Skin of body (tissue), 2 donors: Measurements from ENCODE around the gene SLC46A1. TPM values are rescaled to one million over a fixed set of nuclear protein-coding genes. Genes with fewer than 3 reads are reported as not detected.

Experiments used
- DNase-seq: peaks from one replicate; lab custom pipeline; 2025; lab: John Stamatoyannopoulos, UW
- total RNA-seq: library from RNA; depleted of rRNA; stranded (reverse); fragments of >200 nt; gene quantifications from one replicate; pipeline ENCODE4 v1.2.3, GENCODE V29; 2014

The SLC46A1 gene
- total RNA-seq, 1 donor from 2014 or later, result 5.5 TPM

GRCh38 chr17:28384281-28385036 is 21.6 kb downstream of the SLC46A1 start:
- DNase-seq, result no peak

GRCh38 chr17:28381141-28381825 is 24.7 kb downstream of the SLC46A1 start:
- no peak for DNase-seq

- no peak for DNase-seq
Observed at GRCh38 chr17:28379814-28380801, 25.9 kb downstream of the SLC46A1 start.

- DNase-seq, result no peak
Observed at GRCh38 chr17:28372945-28373274, 33.1 kb downstream of the SLC46A1 start.

- DNase-seq, result no peak
Observed at GRCh38 chr17:28372203-28372944, 33.6 kb downstream of the SLC46A1 start.

- DNase-seq, result peak; percentile 42
Observed at GRCh38 chr17:28371245-28372202, 34.5 kb downstream of the SLC46A1 start, which contains the start of gene SARM1. Gene SARM1 (plus strand): TSS chr17:28371694. CDS start chr17:28372033, 339 bp downstream.

- no peak for DNase-seq
Observed at GRCh38 chr17:28370744-28371103, 35.3 kb downstream of the SLC46A1 start.

GRCh38 chr17:28370035-28370743 is 35.8 kb downstream of the SLC46A1 start, which contains the start of gene VTN:
Gene VTN (minus strand): TSS chr17:28370307. CDS start chr17:28370203, 104 bp downstream.
- no peak for DNase-seq

- DNase-seq, result no peak
Observed at GRCh38 chr17:28369684-28370034, 36.4 kb downstream of the SLC46A1 start.

- DNase-seq, result no peak
Observed at GRCh38 chr17:28368915-28369683, 36.9 kb downstream of the SLC46A1 start.

GRCh38 chr17:28368306-28368831 is 37.6 kb downstream of the SLC46A1 start:
- DNase-seq, result no peak

GRCh38 chr17:28367641-28368305 is 38.2 kb downstream of the SLC46A1 start:
- DNase-seq, result no peak

GRCh38 chr17:28366605-28367004 is 39.4 kb downstream of the SLC46A1 start:
- no peak for DNase-seq

GRCh38 chr17:28365487-28365886 is 40.5 kb downstream of the SLC46A1 start:
- DNase-seq, result no peak

GRCh38 chr17:28364665-28365363 is 41.2 kb downstream of the SLC46A1 start, which contains the start of gene SEBOX:
Gene SEBOX (minus strand): TSS chr17:28365199. CDS start chr17:28365151, 48 bp downstream.
- DNase-seq, result no peak

- DNase-seq, result no peak
Observed at GRCh38 chr17:28363776-28364650, 42.0 kb downstream of the SLC46A1 start.
